ENCODE data around the gene VASN. TPM values are rescaled to one million over a fixed set of nuclear protein-coding genes. Genes with fewer than 3 reads are reported as not detected.

Gene VASN
- total and polyA plus RNA-seq, 9 of the 15 experiments (the other 6 are each of a cell fraction or from before 2014, with no cell fraction given): 0.01 to 2.5 (median 0.41) TPM; not detected in 1

DNA sequence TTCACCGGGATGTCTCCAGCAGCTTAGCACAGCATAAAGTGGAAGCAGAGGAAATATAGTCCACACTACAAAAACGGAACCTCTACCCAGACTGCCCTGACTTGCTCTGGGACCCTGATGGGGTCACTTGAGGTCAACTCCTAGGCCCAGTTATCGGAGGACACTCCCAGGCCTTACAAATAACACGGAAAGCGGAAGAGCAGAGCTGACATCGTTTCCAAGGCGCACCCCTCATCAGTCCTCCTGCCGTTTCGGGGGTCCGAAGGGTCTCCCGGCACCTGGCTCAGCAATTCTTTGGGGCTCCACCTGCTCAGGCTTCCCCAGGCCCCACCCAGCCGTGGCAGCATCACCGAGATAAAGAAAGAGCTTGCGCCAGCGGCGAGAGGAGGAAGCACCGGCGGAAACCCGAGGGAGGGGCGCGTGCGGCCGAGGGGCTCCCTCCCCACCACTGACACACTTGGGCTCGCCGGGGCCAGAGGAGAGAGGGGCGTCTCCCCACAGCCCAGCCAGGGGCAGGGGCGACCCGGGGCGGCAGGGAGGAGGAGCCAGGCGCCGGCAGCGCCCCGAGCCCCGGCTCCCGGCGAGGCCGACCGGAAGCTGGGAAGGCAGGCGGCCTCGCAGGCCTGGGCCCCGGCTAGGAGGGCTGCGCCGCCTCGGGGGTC lies 44.0 kb downstream of the VASN start (continued):
- TF ChIP-seq, protein P1, sequence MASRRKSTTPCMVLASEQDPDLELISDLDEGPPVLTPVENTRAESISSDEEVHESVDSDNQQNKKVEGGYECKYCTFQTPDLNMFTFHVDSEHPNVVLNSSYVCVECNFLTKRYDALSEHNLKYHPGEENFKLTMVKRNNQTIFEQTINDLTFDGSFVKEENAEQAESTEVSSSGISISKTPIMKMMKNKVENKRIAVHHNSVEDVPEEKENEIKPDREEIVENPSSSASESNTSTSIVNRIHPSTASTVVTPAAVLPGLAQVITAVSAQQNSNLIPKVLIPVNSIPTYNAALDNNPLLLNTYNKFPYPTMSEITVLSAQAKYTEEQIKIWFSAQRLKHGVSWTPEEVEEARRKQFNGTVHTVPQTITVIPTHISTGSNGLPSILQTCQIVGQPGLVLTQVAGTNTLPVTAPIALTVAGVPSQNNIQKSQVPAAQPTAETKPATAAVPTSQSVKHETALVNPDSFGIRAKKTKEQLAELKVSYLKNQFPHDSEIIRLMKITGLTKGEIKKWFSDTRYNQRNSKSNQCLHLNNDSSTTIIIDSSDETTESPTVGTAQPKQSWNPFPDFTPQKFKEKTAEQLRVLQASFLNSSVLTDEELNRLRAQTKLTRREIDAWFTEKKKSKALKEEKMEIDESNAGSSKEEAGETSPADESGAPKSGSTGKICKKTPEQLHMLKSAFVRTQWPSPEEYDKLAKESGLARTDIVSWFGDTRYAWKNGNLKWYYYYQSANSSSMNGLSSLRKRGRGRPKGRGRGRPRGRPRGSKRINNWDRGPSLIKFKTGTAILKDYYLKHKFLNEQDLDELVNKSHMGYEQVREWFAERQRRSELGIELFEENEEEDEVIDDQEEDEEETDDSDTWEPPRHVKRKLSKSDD (conservative IDR thresholded peaks at IDR 0.05; ENCODE audit: low read length): no peak
- TF ChIP-seq MEIS2 (IDR thresholded peaks at IDR 0.05; ENCODE audit: partially characterized antibody) (no peak), ZNF277 (CRISPR knock-in tag; IDR thresholded peaks at IDR 0.05; ENCODE audit: borderline replicate concordance) (no peak), ZBTB8A (IDR thresholded peaks at IDR 0.05; ENCODE audit: partially characterized antibody) (no peak), ZNF217 (CRISPR knock-in tag; IDR thresholded peaks at IDR 0.05) (no peak), PKNOX1 (IDR thresholded peaks at IDR 0.05) (no peak), CHCHD3 (CRISPR knock-in tag; IDR thresholded peaks at IDR 0.05) (no peak), POLR2G (IDR thresholded peaks at IDR 0.05; ENCODE audit: low read depth, low read length) (no peak), ZNF830 (CRISPR knock-in tag; IDR thresholded peaks at IDR 0.05) (no peak), GTF2B (IDR thresholded peaks at IDR 0.05; ENCODE audit: extremely low read depth, insufficient read length) (no peak), IRF2 (CRISPR knock-in tag; IDR thresholded peaks at IDR 0.05) (no peak; the same call in 1 of the 2 replicates), ZNF311 (CRISPR knock-in tag; IDR thresholded peaks at IDR 0.05) (no peak), ZNF274 (IDR thresholded peaks at IDR 0.05; ENCODE audit: borderline replicate concordance, low read depth, low read length) (no peak), PHTF2 (CRISPR knock-in tag; IDR thresholded peaks at IDR 0.05) (no peak), ZBTB12 (CRISPR knock-in tag; IDR thresholded peaks at IDR 0.05) (no peak), TAL1 (IDR thresholded peaks at IDR 0.05) (no peak; the same call in 1 of the 2 replicates), EWSR1 (IDR thresholded peaks at IDR 0.05; ENCODE audit: borderline replicate concordance, low read depth, partially characterized antibody) (no peak), ZNF282 (CRISPR knock-in tag; IDR thresholded peaks at IDR 0.05) (no peak), U2AF1 (optimal IDR thresholded peaks at IDR 0.05; ENCODE audit: low read depth, low read length) (no peak), MYBL2 (IDR thresholded peaks at IDR 0.05; ENCODE audit: low read depth) (no peak), MYBL2 (CRISPR knock-in tag; IDR thresholded peaks at IDR 0.05; ENCODE audit: borderline replicate concordance) (no peak), ATF1 (CRISPR knock-in tag; IDR thresholded peaks at IDR 0.05) (no peak), ATF1 (tag; IDR thresholded peaks at IDR 0.05) (no peak; the same call in 1 of the 2 replicates), HLTF (IDR thresholded peaks at IDR 0.05) (no peak)

Data from K562 (cell line).